Measurements from ENCODE around the gene CCSER1. TPM values are rescaled to one million over a fixed set of nuclear protein-coding genes. Genes with fewer than 3 reads are reported as not detected.
A peak's percentile ranks its signal among the peaks of the same experiment; 100 is the strongest.

Gene CCSER1
- total and polyA plus RNA-seq, 2 of the 8 experiments (the other 6 are each of a cell fraction or from before 2014, with no cell fraction given): 0.26 to 0.84 TPM

DNA sequence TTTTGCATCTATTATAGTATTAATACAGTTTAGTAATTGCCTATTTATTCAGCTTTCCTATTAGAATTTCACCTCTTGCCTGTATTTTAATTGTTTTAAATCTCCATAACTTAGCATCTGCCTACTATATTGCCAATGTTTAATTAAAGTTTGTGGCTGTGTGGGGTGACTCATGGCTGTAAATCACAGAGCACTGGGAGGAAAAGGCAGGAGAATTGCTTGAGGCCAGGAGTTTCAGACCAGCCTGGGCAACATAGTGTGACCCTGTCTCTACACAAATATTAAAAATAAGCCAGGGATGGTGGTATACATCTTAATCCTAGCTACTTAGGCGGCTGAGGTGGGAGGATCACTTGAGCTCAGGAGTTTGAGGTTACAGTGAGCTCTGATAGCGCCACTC is 14.5 kb upstream of the CCSER1 start:
- no peaks in the 10 kb centered on the region for H3K79me1 ChIP-seq (ENCODE audit: low read depth, low read length)
- no peaks in the 10 kb centered on the region for H3K27me3 ChIP-seq (replicated peaks in 1 of 4; ENCODE audit: control insufficient read depth in 3 of 4, extremely low read depth in 1 of 4, insufficient read depth in 3 of 4, low read length in 3 of 4)
- no peak overlapping the region for H3K4me3 ChIP-seq (ENCODE audit: extremely low read depth in 1 of 4, insufficient read depth in 2 of 4, low read depth in 3 of 4, low read length in 4 of 4)
- no peak overlapping the region for H3K4ac ChIP-seq (replicated peaks; ENCODE audit: insufficient read length, low read depth, low read length)
- H4K91ac ChIP-seq (replicated peaks; ENCODE audit: insufficient read length, low read length): no peak overlapping the region
- DNase-seq (ENCODE audit: low read depth in 1 of 2, low spot score in 2 of 2) (no peak), FAIRE-seq (no peak)
- no peak overlapping the region for H2AK5ac ChIP-seq (ENCODE audit: low read depth, low read length)
- H3K9ac ChIP-seq (replicated peaks in 1 of 4; ENCODE audit: extremely low read depth in 1 of 4, low read depth in 3 of 4, low read length in 3 of 4): no peak overlapping the region
- no peaks in the 10 kb centered on the region for H4K20me1 ChIP-seq (replicated peaks in 1 of 2; ENCODE audit: control insufficient read depth in 1 of 2, insufficient read depth in 2 of 2, low read length in 2 of 2)
- H3K14ac ChIP-seq (ENCODE audit: insufficient read length): no peak overlapping the region
- no peak overlapping the region for H4K5ac ChIP-seq (ENCODE audit: insufficient read length, low read depth, low read length)
- H3K9me3 ChIP-seq (ENCODE audit: insufficient read depth in 2 of 2, low read depth in 1 of 2, low read length in 1 of 2): no peaks in the 10 kb centered on the region
- H3K18ac ChIP-seq (ENCODE audit: extremely low read depth, low read length): no peak overlapping the region
- WGBS, 2 experiments (ENCODE audit: extremely low coverage in 1 of 2, insufficient coverage in 1 of 2, insufficient read length in 1 of 2, insufficient replicate concordance in 2 of 2, low coverage in 1 of 2, low lambda C conversion rate in 2 of 2, missing lambda C conversion rate in 1 of 2): 89% methylated on average over 2 of the region's 2 CpGs; no CpG with 5 or more reads in 1 of the 2 experiments
- H2BK15ac ChIP-seq (ENCODE audit: low read length): no peak overlapping the region
- H3K79me2 ChIP-seq (ENCODE audit: control insufficient read depth in 1 of 2, insufficient read depth in 2 of 2, low read length in 2 of 2): no peaks in the 10 kb centered on the region
- ChIA-PET CTCF (ENCODE audit: partially characterized antibody) (interaction anchor here (1.1 to 1.9 kb wide), 2 partner anchors 127 to 180 kb away, joined by 5 to 9 read pairs; no protein-coding TSS in a partner anchor), POLR2A (ENCODE audit: partially characterized antibody) (no interaction called here)
- no peaks in the 10 kb centered on the region for H3K36me3 ChIP-seq (ENCODE audit: control insufficient read depth in 2 of 4, insufficient read depth in 4 of 4, low read length in 3 of 4)
- H4K8ac ChIP-seq (ENCODE audit: extremely low read depth, insufficient read depth, low read length): 0 out of 2 replicates have a peak overlapping the region, but pooled peaks have one; percentile 14
- H3K27ac ChIP-seq (ENCODE audit: low read depth, low read length): no peak overlapping the region
- no peak overlapping the region for H2BK5ac ChIP-seq (ENCODE audit: low read depth, low read length)
- H2BK120ac ChIP-seq (replicated peaks; ENCODE audit: low read depth, low read length): no peak overlapping the region
- no peak overlapping the region for H2BK12ac ChIP-seq (ENCODE audit: low read depth, low read length)
- H3K23me2 ChIP-seq (ENCODE audit: low read depth, low read length): no peaks in the 10 kb centered on the region
- H3K23ac ChIP-seq (ENCODE audit: insufficient read length): no peak overlapping the region
- no peak overlapping the region for H2BK20ac ChIP-seq (ENCODE audit: low read length)
- H2AFZ ChIP-seq (ENCODE audit: low read length): no peak overlapping the region
- no peak overlapping the region for H3K4me2 ChIP-seq (ENCODE audit: insufficient read depth in 1 of 2, low read depth in 2 of 2, low read length in 2 of 2)
- H3K56ac ChIP-seq (replicated peaks; ENCODE audit: insufficient read length, low read depth, low read length): no peak overlapping the region
- H3K4me1 ChIP-seq (replicated peaks in 1 of 4; ENCODE audit: control insufficient read depth in 3 of 4, insufficient read depth in 4 of 4, low read length in 3 of 4): no peaks in the 10 kb centered on the region; a peak in 1 of 7 replicates
- TF ChIP-seq HDAC6 (IDR thresholded peaks at IDR 0.05; ENCODE audit: low read depth, low read length) (no peak), EP300 (IDR thresholded peaks at IDR 0.05; ENCODE audit: borderline replicate concordance in 1 of 2, low read depth in 2 of 2, low read length in 2 of 2) (no peak), HDAC2 (IDR thresholded peaks at IDR 0.05; ENCODE audit: borderline replicate concordance in 1 of 2, low read depth in 2 of 2, low read length in 2 of 2) (no peak), GTF2F1 (IDR thresholded peaks at IDR 0.05; ENCODE audit: borderline replicate concordance, low read depth, low read length) (no peak), POU5F1 (IDR thresholded peaks at IDR 0.05; ENCODE audit: low read depth, low read length) (no peak), CREB1 (IDR thresholded peaks at IDR 0.05) (no peak), ASH2L (IDR thresholded peaks at IDR 0.05; ENCODE audit: low read length) (no peak), BRCA1 (IDR thresholded peaks at IDR 0.05; ENCODE audit: low read depth, low read length) (no peak), CTBP2 (IDR thresholded peaks at IDR 0.05; ENCODE audit: borderline replicate concordance, insufficient read depth, insufficient read length, low read length) (no peak), TAF7 (optimal IDR thresholded peaks at IDR 0.05; ENCODE audit: borderline replicate concordance, low read depth, low read length) (no peak), EZH2 (IDR thresholded peaks at IDR 0.05; ENCODE audit: low read depth, low read length, severe bottlenecking) (no peak)
